ENCODE data around the gene ATXN7L1.

Gene ATXN7L1

DNA sequence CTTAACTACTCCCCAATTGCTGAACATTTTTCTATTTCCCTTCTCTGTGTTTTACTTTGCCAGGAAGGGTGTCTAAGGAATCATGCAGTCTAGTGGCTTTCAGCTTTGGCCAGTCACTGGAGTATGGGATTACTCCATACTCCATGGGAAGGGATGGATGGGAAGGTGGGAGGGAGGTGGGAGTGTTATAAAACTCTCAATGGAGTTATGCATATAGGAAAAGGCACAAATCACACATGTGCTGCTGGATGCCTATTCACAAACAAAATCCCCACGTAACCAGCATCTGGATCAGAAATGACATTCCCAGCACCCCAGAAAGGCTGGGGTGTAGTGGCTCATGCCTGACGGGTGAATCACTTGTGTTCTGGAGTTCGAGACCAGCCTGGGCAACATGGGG lies 125.3 kb downstream of the ATXN7L1 start:
- Histone ChIP-seq H3K36me3 (ENCODE audit: control insufficient read depth in 2 of 2, insufficient read depth in 2 of 2, low read length in 2 of 2) (peaks cover 3 to 4% of the 10 kb centered on the region in 2 donors), H3K9me3 (ENCODE audit: control insufficient read depth in 2 of 2, low read length in 2 of 2) (no peaks in the 10 kb centered on the region), H3K27ac (ENCODE audit: low read depth in 2 of 2, low read length in 2 of 2) (no peak overlapping the region), H3K4me3 (ENCODE audit: low read length in 2 of 2) (no peak overlapping the region), H3K4me1 (ENCODE audit: control insufficient read depth in 2 of 2, insufficient read depth in 2 of 2, low read length in 2 of 2) (no peaks in the 10 kb centered on the region), H3K27me3 (ENCODE audit: control insufficient read depth in 2 of 2, insufficient read depth in 2 of 2, low read length in 2 of 2) (no peaks in the 10 kb centered on the region), H3K9ac (ENCODE audit: low read depth in 1 of 2, low read length in 2 of 2) (no peak overlapping the region)

- Histone ChIP-seq H3K9me3 (ENCODE audit: control insufficient read depth in 2 of 2, low read length in 2 of 2) (no peaks in the 10 kb centered on the region), H3K4me1 (ENCODE audit: control insufficient read depth in 2 of 2, insufficient read depth in 2 of 2, low read length in 2 of 2) (no peaks in the 10 kb centered on the region), H3K9ac (ENCODE audit: low read depth in 1 of 2, low read length in 2 of 2) (no peak overlapping the region), H3K4me3 (ENCODE audit: low read length in 2 of 2) (no peak overlapping the region), H3K36me3 (ENCODE audit: control insufficient read depth in 2 of 2, insufficient read depth in 2 of 2, low read length in 2 of 2) (peaks cover 2 to 3% of the 10 kb centered on the region in 2 donors), H3K27me3 (ENCODE audit: control insufficient read depth in 2 of 2, insufficient read depth in 2 of 2, low read length in 2 of 2) (no peaks in the 10 kb centered on the region), H3K27ac (ENCODE audit: low read depth in 2 of 2, low read length in 2 of 2) (no peak overlapping the region)
Observed at GRCh38 chr7:105748701-105749100, 127.7 kb downstream of the ATXN7L1 start.

- H3K9ac ChIP-seq (ENCODE audit: low read depth in 1 of 2, low read length in 2 of 2), result no peak overlapping the region
- no peaks in the 10 kb centered on the region for H3K4me1 ChIP-seq (ENCODE audit: control insufficient read depth in 2 of 2, insufficient read depth in 2 of 2, low read length in 2 of 2)
- H3K4me3 ChIP-seq (ENCODE audit: low read length in 2 of 2), result no peak overlapping the region
- H3K9me3 ChIP-seq (ENCODE audit: control insufficient read depth in 2 of 2, low read length in 2 of 2), result no peaks in the 10 kb centered on the region
- H3K36me3 ChIP-seq (ENCODE audit: control insufficient read depth in 2 of 2, insufficient read depth in 2 of 2, low read length in 2 of 2), result peaks cover 0 to 3% of the 10 kb centered on the region in 2 donors
- no peaks in the 10 kb centered on the region for H3K27me3 ChIP-seq (ENCODE audit: control insufficient read depth in 2 of 2, insufficient read depth in 2 of 2, low read length in 2 of 2)
- no peak overlapping the region for H3K27ac ChIP-seq (ENCODE audit: low read depth in 2 of 2, low read length in 2 of 2)
Observed at GRCh38 chr7:105745681-105746330, 130.6 kb downstream of the ATXN7L1 start.

GRCh38 chr7:105744258-105744657 lies 132.1 kb downstream of the ATXN7L1 start:
- no peak overlapping the region for H3K27ac ChIP-seq (ENCODE audit: low read depth in 2 of 2, low read length in 2 of 2)
- no peak overlapping the region for H3K4me3 ChIP-seq (ENCODE audit: low read length in 2 of 2)
- no peak overlapping the region for H3K9ac ChIP-seq (ENCODE audit: low read depth in 1 of 2, low read length in 2 of 2)
- H3K27me3 ChIP-seq (ENCODE audit: control insufficient read depth in 2 of 2, insufficient read depth in 2 of 2, low read length in 2 of 2), result no peaks in the 10 kb centered on the region
- no peaks in the 10 kb centered on the region for H3K9me3 ChIP-seq (ENCODE audit: control insufficient read depth in 2 of 2, low read length in 2 of 2)
- H3K4me1 ChIP-seq (ENCODE audit: control insufficient read depth in 2 of 2, insufficient read depth in 2 of 2, low read length in 2 of 2), result no peaks in the 10 kb centered on the region
- H3K36me3 ChIP-seq (ENCODE audit: control insufficient read depth in 2 of 2, insufficient read depth in 2 of 2, low read length in 2 of 2), result no peaks in the 10 kb centered on the region

- no peak overlapping the region for H3K27ac ChIP-seq (ENCODE audit: low read depth in 2 of 2, low read length in 2 of 2)
- H3K9me3 ChIP-seq (ENCODE audit: control insufficient read depth in 2 of 2, low read length in 2 of 2), result no peaks in the 10 kb centered on the region
- H3K4me3 ChIP-seq (ENCODE audit: low read length in 2 of 2), result no peak overlapping the region
- no peaks in the 10 kb centered on the region for H3K36me3 ChIP-seq (ENCODE audit: control insufficient read depth in 2 of 2, insufficient read depth in 2 of 2, low read length in 2 of 2)
- H3K4me1 ChIP-seq (ENCODE audit: control insufficient read depth in 2 of 2, insufficient read depth in 2 of 2, low read length in 2 of 2), result no peaks in the 10 kb centered on the region
- no peak overlapping the region for H3K9ac ChIP-seq (ENCODE audit: low read depth in 1 of 2, low read length in 2 of 2)
- no peaks in the 10 kb centered on the region for H3K27me3 ChIP-seq (ENCODE audit: control insufficient read depth in 2 of 2, insufficient read depth in 2 of 2, low read length in 2 of 2)
Observed at GRCh38 chr7:105743351-105744090, 132.9 kb downstream of the ATXN7L1 start.

GRCh38 chr7:105742787-105743186 lies 133.6 kb downstream of the ATXN7L1 start:
- H3K4me3 ChIP-seq (ENCODE audit: low read length in 2 of 2), result no peak overlapping the region
- H3K36me3 ChIP-seq (ENCODE audit: control insufficient read depth in 2 of 2, insufficient read depth in 2 of 2, low read length in 2 of 2), result no peaks in the 10 kb centered on the region
- H3K9me3 ChIP-seq (ENCODE audit: control insufficient read depth in 2 of 2, low read length in 2 of 2), result no peaks in the 10 kb centered on the region
- H3K27ac ChIP-seq (ENCODE audit: low read depth in 2 of 2, low read length in 2 of 2), result no peak overlapping the region
- H3K9ac ChIP-seq (ENCODE audit: low read depth in 1 of 2, low read length in 2 of 2), result no peak overlapping the region
- no peaks in the 10 kb centered on the region for H3K4me1 ChIP-seq (ENCODE audit: control insufficient read depth in 2 of 2, insufficient read depth in 2 of 2, low read length in 2 of 2)
- no peaks in the 10 kb centered on the region for H3K27me3 ChIP-seq (ENCODE audit: control insufficient read depth in 2 of 2, insufficient read depth in 2 of 2, low read length in 2 of 2)

GRCh38 chr7:105741982-105742381 lies 134.4 kb downstream of the ATXN7L1 start:
- H3K27me3 ChIP-seq (ENCODE audit: control insufficient read depth in 2 of 2, insufficient read depth in 2 of 2, low read length in 2 of 2), result no peaks in the 10 kb centered on the region
- no peaks in the 10 kb centered on the region for H3K4me1 ChIP-seq (ENCODE audit: control insufficient read depth in 2 of 2, insufficient read depth in 2 of 2, low read length in 2 of 2)
- H3K9ac ChIP-seq (ENCODE audit: low read depth in 1 of 2, low read length in 2 of 2), result no peak overlapping the region
- H3K4me3 ChIP-seq (ENCODE audit: low read length in 2 of 2), result no peak overlapping the region
- H3K9me3 ChIP-seq (ENCODE audit: control insufficient read depth in 2 of 2, low read length in 2 of 2), result no peaks in the 10 kb centered on the region
- H3K36me3 ChIP-seq (ENCODE audit: control insufficient read depth in 2 of 2, insufficient read depth in 2 of 2, low read length in 2 of 2), result no peaks in the 10 kb centered on the region
- H3K27ac ChIP-seq (ENCODE audit: low read depth in 2 of 2, low read length in 2 of 2), result no peak overlapping the region

- H3K4me3 ChIP-seq (ENCODE audit: low read length in 2 of 2), result no peak overlapping the region
- no peaks in the 10 kb centered on the region for H3K36me3 ChIP-seq (ENCODE audit: control insufficient read depth in 2 of 2, insufficient read depth in 2 of 2, low read length in 2 of 2)
- H3K27ac ChIP-seq (ENCODE audit: low read depth in 2 of 2, low read length in 2 of 2), result no peak overlapping the region
- H3K9me3 ChIP-seq (ENCODE audit: control insufficient read depth in 2 of 2, low read length in 2 of 2), result no peaks in the 10 kb centered on the region
- H3K27me3 ChIP-seq (ENCODE audit: control insufficient read depth in 2 of 2, insufficient read depth in 2 of 2, low read length in 2 of 2), result no peaks in the 10 kb centered on the region
- H3K9ac ChIP-seq (ENCODE audit: low read depth in 1 of 2, low read length in 2 of 2), result no peak overlapping the region
- no peaks in the 10 kb centered on the region for H3K4me1 ChIP-seq (ENCODE audit: control insufficient read depth in 2 of 2, insufficient read depth in 2 of 2, low read length in 2 of 2)
Observed at GRCh38 chr7:105738133-105738532, 138.3 kb downstream of the ATXN7L1 start.

- no peaks in the 10 kb centered on the region for H3K36me3 ChIP-seq (ENCODE audit: control insufficient read depth in 2 of 2, insufficient read depth in 2 of 2, low read length in 2 of 2)
- H3K27ac ChIP-seq (ENCODE audit: low read depth in 2 of 2, low read length in 2 of 2), result no peak overlapping the region
- no peaks in the 10 kb centered on the region for H3K27me3 ChIP-seq (ENCODE audit: control insufficient read depth in 2 of 2, insufficient read depth in 2 of 2, low read length in 2 of 2)
- H3K9me3 ChIP-seq (ENCODE audit: control insufficient read depth in 2 of 2, low read length in 2 of 2), result no peaks in the 10 kb centered on the region
- no peaks in the 10 kb centered on the region for H3K4me1 ChIP-seq (ENCODE audit: control insufficient read depth in 2 of 2, insufficient read depth in 2 of 2, low read length in 2 of 2)
- H3K4me3 ChIP-seq (ENCODE audit: low read length in 2 of 2), result no peak overlapping the region
- H3K9ac ChIP-seq (ENCODE audit: low read depth in 1 of 2, low read length in 2 of 2), result no peak overlapping the region
Observed at GRCh38 chr7:105734233-105734632, 142.2 kb downstream of the ATXN7L1 start.

DNA sequence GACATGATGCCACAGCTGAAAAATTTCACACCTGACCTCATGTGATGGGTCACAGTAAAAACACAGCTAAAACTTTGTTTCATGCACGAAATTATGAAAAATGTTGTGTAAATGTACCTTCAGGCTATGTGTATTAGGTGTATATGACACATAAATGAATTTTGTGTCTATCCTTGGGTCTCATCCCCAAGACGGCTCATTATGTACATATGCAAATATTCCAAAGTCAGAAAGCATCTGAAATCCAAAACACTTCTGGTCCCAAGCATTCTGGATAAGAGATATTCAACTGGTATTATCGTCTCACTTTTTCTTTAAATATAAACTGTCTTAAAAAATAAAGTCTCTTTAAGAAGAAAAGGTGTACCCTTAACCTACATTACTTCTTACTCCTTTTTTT lies 145.4 kb downstream of the ATXN7L1 start:
- H3K4me3 ChIP-seq (ENCODE audit: low read length in 2 of 2), result no peak overlapping the region
- no peaks in the 10 kb centered on the region for H3K27me3 ChIP-seq (ENCODE audit: control insufficient read depth in 2 of 2, insufficient read depth in 2 of 2, low read length in 2 of 2)
- no peak overlapping the region for H3K9ac ChIP-seq (ENCODE audit: low read depth in 1 of 2, low read length in 2 of 2)
- H3K4me1 ChIP-seq (ENCODE audit: control insufficient read depth in 2 of 2, insufficient read depth in 2 of 2, low read length in 2 of 2), result no peaks in the 10 kb centered on the region
- H3K36me3 ChIP-seq (ENCODE audit: control insufficient read depth in 2 of 2, insufficient read depth in 2 of 2, low read length in 2 of 2), result peaks cover 4 to 5% of the 10 kb centered on the region in 2 donors
- no peak overlapping the region for H3K27ac ChIP-seq (ENCODE audit: low read depth in 2 of 2, low read length in 2 of 2)
- H3K9me3 ChIP-seq (ENCODE audit: control insufficient read depth in 2 of 2, low read length in 2 of 2), result no peaks in the 10 kb centered on the region
